Upper lobe of left lung (tissue), 6 donors: ENCODE measurements around the gene RAB44. TPM values are rescaled to one million over a fixed set of nuclear protein-coding genes. Genes with fewer than 3 reads are reported as not detected.
A peak's percentile ranks its signal among the peaks of the same experiment; 100 is the strongest.
"Not testable (repeated sequence)": the region's sequence is repeated elsewhere in the genome, so short reads cannot be mapped to it uniquely, and the experiment has no call there.

Experiments used
- ATAC-seq, 2 donors: fragments of 200-7000 bp; cut with Tn5 transposase; one replicate each; pipeline ENCODE4 v1.9.1; 2022; ENCODE audit warnings: mild to moderate bottlenecking in 2 of 2, moderate library complexity in 2 of 2; ENCODE audit not compliant: low FRiP score in 2 of 2
- DNase-seq, 2 donors: peaks; one replicate each; pipeline ENCODE4 v3.0.0-alpha.2; 2019 to 2020
- H3K27ac ChIP-seq, 4 donors: fragments of 200-600 bp; sonication (generic); one replicate each; pipeline ENCODE4 v1.5.1; 2016 to 2019
- H3K27me3 ChIP-seq, 4 donors: fragments of 200-600 bp; sonication (generic); one replicate each; pipeline ENCODE4 v1.5.1; 2017 to 2019
- H3K36me3 ChIP-seq, 4 donors: fragments of 200-600 bp; sonication (generic); one replicate each; pipeline ENCODE4 v1.5.1; 2016 to 2019
- H3K4me1 ChIP-seq, 4 donors: fragments of 200-600 bp; sonication (generic); one replicate each; pipeline ENCODE4 v1.5.1; 2018 to 2019
- H3K4me3 ChIP-seq, 4 donors: fragments of 200-600 bp; sonication (generic); one replicate each; pipeline ENCODE4 v1.5.1; 2017 to 2019; ENCODE audit warnings: mild to moderate bottlenecking in 2 of 4, moderate library complexity in 1 of 4
- H3K9me3 ChIP-seq, 4 donors: fragments of 200-600 bp; sonication (generic); one replicate each; pipeline ENCODE4 v1.5.1; 2018 to 2019
- CTCF ChIP-seq, 6 experiments: fragments of 450-650 bp in 4 of 6; fragments of 200-600 bp in 2 of 6; sonication (generic) in 2 of 6; IDR thresholded peaks; one replicate each; pipeline ENCODE4 v1.5.1; 2016 to 2019; ENCODE audit warnings: antibody characterized with exemption in 6 of 6
- EP300 ChIP-seq, 4 donors: sonication (generic); formaldehyde crosslinking; IDR thresholded peaks; one replicate each; pipeline ENCODE4 v1.5.1; 2017; ENCODE audit warnings: antibody characterized with exemption in 4 of 4, control low read depth in 2 of 4
- POLR2A ChIP-seq, 4 donors: fragments of 450-650 bp; IDR thresholded peaks; one replicate each; pipeline ENCODE4 v1.5.1; 2016 to 2017; ENCODE audit warnings: antibody characterized with exemption in 4 of 4, mild to moderate bottlenecking in 2 of 4
- POLR2AphosphoS5 ChIP-seq, 2 donors: sonication (generic); formaldehyde crosslinking; IDR thresholded peaks; one replicate each; pipeline ENCODE4 v1.5.1; 2017; ENCODE audit warnings: antibody characterized with exemption in 2 of 2
- WGBS, 2 donors: methylation state at CpG; one replicate each; pipeline ENCODE4 v1.1.5; 2017 to 2018; 5-methylcytosine and 5-hydroxymethylcytosine counted together
- total RNA-seq, 6 donors: library from RNA; depleted of rRNA in 4 of 6; stranded (reverse); fragments of >200 nt in 4 of 6; gene quantifications; one replicate each; pipeline versions ENCODE4 v1.1.0 to v1.2.1, GENCODE V29; 2016 to 2021
- donor health status: DM: no; HTN: no; CAD: no; lungs with moderate emphysema.
- donor health status: DM: no; HTN: yes; CAD: no; lungs with severe emphysema.

RAB44 gene
- total RNA-seq, 6 donors from 2014 or later = 0.20 to 3.1 (median 1.2) TPM

GRCh38 chr6:36722879-36723278, 25.3 kb downstream of the RAB44 start:
- H3K27me3 ChIP-seq = no peaks in the 10 kb centered on the region
- DNase-seq (no peak), ATAC-seq (no peak)
- H3K4me1 ChIP-seq = peaks cover 0 to 5% (median 0%) of the 10 kb centered on the region in 4 donors
- H3K36me3 ChIP-seq = no peaks in the 10 kb centered on the region
- H3K4me3 ChIP-seq = no peak overlapping the region
- H3K9me3 ChIP-seq = no peaks in the 10 kb centered on the region
- TF ChIP-seq POLR2A (IDR thresholded peaks at IDR 0.05) (no peak), EP300 (IDR thresholded peaks at IDR 0.05) (no peak)
- H3K27ac ChIP-seq = no peak overlapping the region
- 84 to 95% methylated on average over 2 of the region's 2 CpGs for WGBS, 2 donors

GRCh38 chr6:36723992-36724391, 26.4 kb downstream of the RAB44 start:
- H3K4me1 ChIP-seq, H3K27ac ChIP-seq, ATAC-seq, H3K9me3 ChIP-seq, H3K4me3 ChIP-seq, H3K27me3 ChIP-seq, H3K36me3 ChIP-seq, DNase-seq: not testable (repeated sequence)
- WGBS, 2 donors = 79 to 94% methylated on average over 4 of the region's 4 CpGs

DNA sequence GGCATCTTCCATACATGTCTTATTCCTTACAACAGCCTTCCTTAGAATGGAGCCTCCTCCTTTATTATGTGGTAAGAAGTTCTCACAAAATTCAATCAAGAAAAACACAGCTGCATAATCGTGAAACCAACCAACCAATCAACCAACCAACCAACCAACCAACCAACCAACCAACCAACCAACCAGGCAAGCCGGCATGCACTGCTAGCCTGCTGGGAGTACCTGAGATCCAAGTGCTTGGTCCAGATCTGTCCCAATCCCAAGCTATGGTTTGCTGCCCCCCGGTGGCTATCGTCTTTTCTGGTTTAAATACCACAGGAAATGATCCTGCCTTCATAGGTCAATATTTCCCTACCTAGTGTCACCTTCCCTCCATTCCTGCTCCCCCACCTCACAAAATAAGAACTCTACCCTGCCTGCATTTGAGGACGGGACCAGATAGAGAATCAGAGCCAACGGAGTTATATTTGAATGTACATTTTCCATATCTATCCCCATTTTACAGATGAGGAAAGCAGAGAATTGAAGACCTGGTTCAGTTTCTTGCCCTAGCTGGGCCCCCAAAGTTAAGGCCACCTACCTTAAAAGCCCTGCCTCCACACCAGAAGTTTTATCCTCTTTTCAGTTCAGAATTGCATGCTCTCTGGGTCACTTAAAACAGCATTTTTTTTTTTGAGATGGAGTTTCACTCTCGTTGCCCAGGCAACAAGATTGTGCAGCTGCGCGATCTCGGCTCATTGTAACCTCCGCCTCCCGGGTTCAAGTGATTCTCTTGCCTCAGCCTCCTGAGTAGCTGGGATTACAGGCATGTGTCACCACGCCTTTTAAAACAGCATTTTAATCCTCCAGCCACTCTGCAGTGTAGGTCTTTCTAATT, 27.1 kb downstream of the RAB44 start:
- peaks cover 0 to 5% (median 4%) of the 10 kb centered on the region in 4 donors for H3K4me1 ChIP-seq
- 52 to 59% methylated on average over 12 to 13 of the region's 13 CpGs for WGBS, 2 donors
- no peak overlapping the region for H3K4me3 ChIP-seq
- H3K27ac ChIP-seq = no peak overlapping the region
- ATAC-seq (peak in 1 of 2 donors; percentile 55), DNase-seq (peak in 1 of 2 donors; percentile 72)
- no peaks in the 10 kb centered on the region for H3K27me3 ChIP-seq
- no peaks in the 10 kb centered on the region for H3K36me3 ChIP-seq
- H3K9me3 ChIP-seq = no peaks in the 10 kb centered on the region
- no peak for TF ChIP-seq EP300 (IDR thresholded peaks at IDR 0.05)
- peak in 5 of 6 experiments; percentile 24 to 63 (median 57) for TF ChIP-seq CTCF (IDR thresholded peaks at IDR 0.05)

GRCh38 chr6:36725581-36725980, 28.0 kb downstream of the RAB44 start:
- no peak for ATAC-seq
- 85 to 88% methylated on average over 7 of the region's 7 CpGs for WGBS, 2 donors
- H3K4me1 ChIP-seq = peaks cover 0 to 5% (median 4%) of the 10 kb centered on the region in 4 donors

DNA sequence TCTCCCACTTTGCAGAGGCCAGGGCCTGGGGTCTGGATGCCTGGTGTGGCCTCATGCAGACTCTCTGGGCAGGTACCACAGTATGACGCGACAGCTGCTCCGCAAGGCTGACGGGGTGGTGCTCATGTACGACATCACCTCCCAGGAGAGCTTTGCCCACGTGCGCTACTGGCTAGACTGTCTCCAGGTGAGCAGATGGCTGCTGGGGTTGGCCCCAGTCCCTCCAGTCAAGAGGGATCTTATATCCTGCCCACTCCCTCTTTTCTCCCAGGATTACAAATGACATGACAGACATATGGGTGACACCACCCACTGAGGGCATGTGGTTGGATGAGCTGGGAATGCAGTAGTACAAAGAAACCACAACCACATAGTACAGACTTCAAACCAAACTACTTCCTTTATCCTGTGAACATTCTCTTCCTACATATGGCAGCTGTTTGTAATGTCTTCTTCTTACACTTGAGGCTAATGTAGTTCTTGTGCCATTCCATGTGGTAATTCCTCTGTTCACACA, 29.9 kb downstream of the RAB44 start:
- H3K9me3 ChIP-seq = no peaks in the 10 kb centered on the region
- no peak overlapping the region for H3K27ac ChIP-seq
- TF ChIP-seq POLR2A (IDR thresholded peaks at IDR 0.05) (no peak), CTCF (IDR thresholded peaks at IDR 0.05) (no peak), POLR2AphosphoS5 (IDR thresholded peaks at IDR 0.05) (no peak), EP300 (IDR thresholded peaks at IDR 0.05) (no peak)
- DNase-seq = no peak
- H3K4me1 ChIP-seq = peaks cover 0 to 5% (median 4%) of the 10 kb centered on the region in 4 donors
- no peak overlapping the region for H3K4me3 ChIP-seq
- no peaks in the 10 kb centered on the region for H3K36me3 ChIP-seq
- no peaks in the 10 kb centered on the region for H3K27me3 ChIP-seq
- peak in 1 of 2 donors; percentile 67 for ATAC-seq
- 70 to 95% methylated on average over 2 to 7 of the region's 7 CpGs for WGBS, 2 donors

More at GRCh38 chr6:36725581-36725980, 28.0 kb downstream of the RAB44 start:
- no peaks in the 10 kb centered on the region for H3K36me3 ChIP-seq
- H3K9me3 ChIP-seq = no peaks in the 10 kb centered on the region
- H3K27me3 ChIP-seq = no peaks in the 10 kb centered on the region
- TF ChIP-seq EP300 (IDR thresholded peaks at IDR 0.05) (no peak), POLR2AphosphoS5 (IDR thresholded peaks at IDR 0.05) (no peak), POLR2A (IDR thresholded peaks at IDR 0.05) (no peak), CTCF (IDR thresholded peaks at IDR 0.05) (no peak)
- no peak overlapping the region for H3K4me3 ChIP-seq
- H3K27ac ChIP-seq = no peak overlapping the region
- no peak for DNase-seq
